22Rv1 (cell line): Measurements from ENCODE around the gene SLC25A24.

Source experiments
- ZFX ChIP-seq: fragments of 450-650 bp; IDR thresholded peaks from 2 replicates; pipeline ENCODE4 v1.6.1; 2017; ENCODE audit warnings: antibody characterized with exemption, borderline replicate concordance
- TF ChIP-seq, protein P1 (sequence below): fragments of 450-650 bp; IDR thresholded peaks from 2 replicates; pipeline ENCODE4 v1.5.1; 2017; ENCODE audit warnings: mild to moderate bottlenecking

GRCh38 chr1:108106775-108107174, 93.4 kb downstream of the SLC25A24 start:
- TF ChIP-seq, protein P1, sequence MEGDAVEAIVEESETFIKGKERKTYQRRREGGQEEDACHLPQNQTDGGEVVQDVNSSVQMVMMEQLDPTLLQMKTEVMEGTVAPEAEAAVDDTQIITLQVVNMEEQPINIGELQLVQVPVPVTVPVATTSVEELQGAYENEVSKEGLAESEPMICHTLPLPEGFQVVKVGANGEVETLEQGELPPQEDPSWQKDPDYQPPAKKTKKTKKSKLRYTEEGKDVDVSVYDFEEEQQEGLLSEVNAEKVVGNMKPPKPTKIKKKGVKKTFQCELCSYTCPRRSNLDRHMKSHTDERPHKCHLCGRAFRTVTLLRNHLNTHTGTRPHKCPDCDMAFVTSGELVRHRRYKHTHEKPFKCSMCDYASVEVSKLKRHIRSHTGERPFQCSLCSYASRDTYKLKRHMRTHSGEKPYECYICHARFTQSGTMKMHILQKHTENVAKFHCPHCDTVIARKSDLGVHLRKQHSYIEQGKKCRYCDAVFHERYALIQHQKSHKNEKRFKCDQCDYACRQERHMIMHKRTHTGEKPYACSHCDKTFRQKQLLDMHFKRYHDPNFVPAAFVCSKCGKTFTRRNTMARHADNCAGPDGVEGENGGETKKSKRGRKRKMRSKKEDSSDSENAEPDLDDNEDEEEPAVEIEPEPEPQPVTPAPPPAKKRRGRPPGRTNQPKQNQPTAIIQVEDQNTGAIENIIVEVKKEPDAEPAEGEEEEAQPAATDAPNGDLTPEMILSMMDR: no peak
- no peak for TF ChIP-seq ZFX
